DND-41 (cell line): ENCODE results near the gene PCDHB10.

Source experiments
- ATAC-seq: fragments of 200-7000 bp; cut with Tn5 transposase; 3 replicates; pipeline ENCODE4 v1.9.1; 2021; ENCODE audit warnings: low read depth; ENCODE audit not compliant: insufficient read depth
- DNase-seq: peaks from one replicate; pipeline ENCODE4 v3.0.0-alpha.2; 2020
- H2AFZ ChIP-seq: 2 replicates; pipeline ENCODE4 v1.6.0; 2012; ENCODE audit warnings: low read depth, low read length
- H3K27ac ChIP-seq: 2 replicates; pipeline ENCODE4 v1.5.1; 2012; ENCODE audit warnings: low read length, inconsistent platforms
- H3K27me3 ChIP-seq: fragments of 200-600 bp; sonication (generic); 2 replicates; pipeline ENCODE4 v1.6.0; 2012; ENCODE audit warnings: low read length, mild to moderate bottlenecking, inconsistent platforms; ENCODE audit not compliant: insufficient read depth, poor library complexity
- H3K36me3 ChIP-seq: 2 replicates; pipeline ENCODE4 v1.5.1; 2012; ENCODE audit warnings: low read length, inconsistent platforms; ENCODE audit not compliant: insufficient read depth
- H3K4me1 ChIP-seq: 2 replicates; pipeline ENCODE4 v1.5.1; 2012; ENCODE audit warnings: mild to moderate bottlenecking, low read length; ENCODE audit not compliant: insufficient read depth
- H3K4me2 ChIP-seq: 2 replicates; pipeline ENCODE4 v1.6.0; 2012; ENCODE audit warnings: mild to moderate bottlenecking, moderate library complexity, low read length, inconsistent platforms; ENCODE audit not compliant: insufficient read depth
- H3K4me3 ChIP-seq, 2 experiments: fragments of 200-600 bp in 1 of 2; shearing (Covaris generic) in 1 of 2; 2 replicates each; pipeline ENCODE4 v1.5.1; 2012 to 2016; ENCODE audit warnings: inconsistent platforms in 2 of 2, low read length in 2 of 2, mild to moderate bottlenecking in 2 of 2, low read depth in 1 of 2, moderate library complexity in 1 of 2
- H3K79me2 ChIP-seq: 2 replicates; pipeline ENCODE4 v1.6.0; 2012; ENCODE audit warnings: low read length, inconsistent platforms; ENCODE audit not compliant: insufficient read depth
- H3K9ac ChIP-seq: 2 replicates; pipeline ENCODE4 v1.6.0; 2012; ENCODE audit warnings: low read depth, mild to moderate bottlenecking, inconsistent platforms, low read length, moderate library complexity
- H3K9me3 ChIP-seq: 2 replicates; pipeline ENCODE4 v1.5.1; 2012; ENCODE audit warnings: low read length, moderate library complexity, mild to moderate bottlenecking, inconsistent platforms; ENCODE audit not compliant: insufficient read depth, severe bottlenecking
- H4K20me1 ChIP-seq: 2 replicates; pipeline ENCODE4 v1.6.0; 2012; ENCODE audit warnings: low read length; ENCODE audit not compliant: insufficient read depth
- CTCF ChIP-seq: IDR thresholded peaks from 2 replicates; pipeline ENCODE4 v1.5.1; 2012; ENCODE audit warnings: borderline replicate concordance, low read length, moderate library complexity, mild to moderate bottlenecking; ENCODE audit not compliant: poor library complexity, severe bottlenecking; ENCODE audit errors: extremely low read depth
- EZH2 ChIP-seq: IDR thresholded peaks from 3 replicates; pipeline ENCODE4 v1.6.1; 2012; ENCODE audit warnings: borderline replicate concordance, low read depth, mild to moderate bottlenecking, moderate library complexity, low read length, inconsistent platforms; ENCODE audit not compliant: severe bottlenecking

Gene PCDHB10

GRCh38 chr5:141192110-141192725 lies at the start of gene PCDHB10:
TSS of gene PCDHB10 (plus strand) at chr5:141192353. CDS start at chr5:141192553, 200 bp downstream.
- H3K27ac ChIP-seq, result no peak within 1 kb of the TSS
- no peak within 1 kb of the TSS for H2AFZ ChIP-seq
- no peaks in the 10 kb centered on the region for H3K79me2 ChIP-seq
- ATAC-seq (peak; percentile 71; the same call in 2 of the 3 replicates), DNase-seq (peak; percentile 56)
- TF ChIP-seq EZH2 (no peak), CTCF (peak; percentile 77)
- no peaks in the 10 kb centered on the region for H3K27me3 ChIP-seq
- H3K4me3 ChIP-seq, result no peak within 1 kb of the TSS
- H3K36me3 ChIP-seq, result no peaks in the 10 kb centered on the region
- no peaks in the 10 kb centered on the region for H4K20me1 ChIP-seq
- peaks cover 9% of the 10 kb centered on the region for H3K9me3 ChIP-seq
- no peak within 1 kb of the TSS for H3K4me2 ChIP-seq
- H3K4me1 ChIP-seq, result no peaks in the 10 kb centered on the region
- no peak within 1 kb of the TSS for H3K9ac ChIP-seq

- Histone ChIP-seq H2AFZ (no peak within 1 kb of the TSS), H3K9ac (no peak within 1 kb of the TSS), H4K20me1 (no peaks in the 10 kb centered on the region), H3K4me3 (no peak within 1 kb of the TSS), H3K4me1 (no peaks in the 10 kb centered on the region), H3K27ac (no peak within 1 kb of the TSS), H3K79me2 (no peaks in the 10 kb centered on the region), H3K27me3 (no peaks in the 10 kb centered on the region), H3K4me2 (no peak within 1 kb of the TSS), H3K9me3 (no peaks in the 10 kb centered on the region), H3K36me3 (no peaks in the 10 kb centered on the region)
- DNase-seq, result no peak
- ATAC-seq, result no peak
- TF ChIP-seq CTCF, result no peak
Measured at GRCh38 chr5:141149812-141150211, 42.3 kb upstream of the PCDHB10 start, which contains the start of gene PCDHB6. TSS of gene PCDHB6 (plus strand) at chr5:141150057. CDS start at chr5:141150258, 201 bp downstream.

GRCh38 chr5:141150224-141150992 lies 41.7 kb upstream of the PCDHB10 start:
- H3K36me3 ChIP-seq, result no peaks in the 10 kb centered on the region
- no peak overlapping the region for H3K4me3 ChIP-seq
- no peak for TF ChIP-seq CTCF
- H3K79me2 ChIP-seq, result no peaks in the 10 kb centered on the region
- DNase-seq (no peak), ATAC-seq (no peak)
- no peaks in the 10 kb centered on the region for H4K20me1 ChIP-seq
- H3K4me1 ChIP-seq, result no peaks in the 10 kb centered on the region
- no peak overlapping the region for H2AFZ ChIP-seq
- no peak overlapping the region for H3K27ac ChIP-seq
- H3K9me3 ChIP-seq, result no peaks in the 10 kb centered on the region
- H3K9ac ChIP-seq, result no peak overlapping the region
- H3K4me2 ChIP-seq, result no peak overlapping the region
- no peaks in the 10 kb centered on the region for H3K27me3 ChIP-seq
